Measurements from ENCODE around the gene MYO18B.

Gene MYO18B, protein sequence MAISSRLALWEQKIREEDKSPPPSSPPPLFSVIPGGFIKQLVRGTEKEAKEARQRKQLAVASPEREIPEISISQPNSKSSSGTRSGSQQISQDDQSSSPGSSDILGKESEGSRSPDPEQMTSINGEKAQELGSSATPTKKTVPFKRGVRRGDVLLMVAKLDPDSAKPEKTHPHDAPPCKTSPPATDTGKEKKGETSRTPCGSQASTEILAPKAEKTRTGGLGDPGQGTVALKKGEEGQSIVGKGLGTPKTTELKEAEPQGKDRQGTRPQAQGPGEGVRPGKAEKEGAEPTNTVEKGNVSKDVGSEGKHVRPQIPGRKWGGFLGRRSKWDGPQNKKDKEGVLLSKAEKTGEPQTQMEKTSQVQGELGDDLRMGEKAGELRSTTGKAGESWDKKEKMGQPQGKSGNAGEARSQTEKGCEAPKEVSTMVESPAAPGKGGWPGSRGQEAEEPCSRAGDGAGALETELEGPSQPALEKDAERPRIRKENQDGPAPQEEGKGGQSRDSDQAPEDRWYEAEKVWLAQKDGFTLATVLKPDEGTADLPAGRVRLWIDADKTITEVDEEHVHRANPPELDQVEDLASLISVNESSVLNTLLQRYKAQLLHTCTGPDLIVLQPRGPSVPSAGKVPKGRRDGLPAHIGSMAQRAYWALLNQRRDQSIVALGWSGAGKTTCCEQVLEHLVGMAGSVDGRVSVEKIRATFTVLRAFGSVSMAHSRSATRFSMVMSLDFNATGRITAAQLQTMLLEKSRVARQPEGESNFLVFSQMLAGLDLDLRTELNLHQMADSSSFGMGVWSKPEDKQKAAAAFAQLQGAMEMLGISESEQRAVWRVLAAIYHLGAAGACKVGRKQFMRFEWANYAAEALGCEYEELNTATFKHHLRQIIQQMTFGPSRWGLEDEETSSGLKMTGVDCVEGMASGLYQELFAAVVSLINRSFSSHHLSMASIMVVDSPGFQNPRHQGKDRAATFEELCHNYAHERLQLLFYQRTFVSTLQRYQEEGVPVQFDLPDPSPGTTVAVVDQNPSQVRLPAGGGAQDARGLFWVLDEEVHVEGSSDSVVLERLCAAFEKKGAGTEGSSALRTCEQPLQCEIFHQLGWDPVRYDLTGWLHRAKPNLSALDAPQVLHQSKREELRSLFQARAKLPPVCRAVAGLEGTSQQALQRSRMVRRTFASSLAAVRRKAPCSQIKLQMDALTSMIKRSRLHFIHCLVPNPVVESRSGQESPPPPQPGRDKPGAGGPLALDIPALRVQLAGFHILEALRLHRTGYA (N-terminal part only)

DNA sequence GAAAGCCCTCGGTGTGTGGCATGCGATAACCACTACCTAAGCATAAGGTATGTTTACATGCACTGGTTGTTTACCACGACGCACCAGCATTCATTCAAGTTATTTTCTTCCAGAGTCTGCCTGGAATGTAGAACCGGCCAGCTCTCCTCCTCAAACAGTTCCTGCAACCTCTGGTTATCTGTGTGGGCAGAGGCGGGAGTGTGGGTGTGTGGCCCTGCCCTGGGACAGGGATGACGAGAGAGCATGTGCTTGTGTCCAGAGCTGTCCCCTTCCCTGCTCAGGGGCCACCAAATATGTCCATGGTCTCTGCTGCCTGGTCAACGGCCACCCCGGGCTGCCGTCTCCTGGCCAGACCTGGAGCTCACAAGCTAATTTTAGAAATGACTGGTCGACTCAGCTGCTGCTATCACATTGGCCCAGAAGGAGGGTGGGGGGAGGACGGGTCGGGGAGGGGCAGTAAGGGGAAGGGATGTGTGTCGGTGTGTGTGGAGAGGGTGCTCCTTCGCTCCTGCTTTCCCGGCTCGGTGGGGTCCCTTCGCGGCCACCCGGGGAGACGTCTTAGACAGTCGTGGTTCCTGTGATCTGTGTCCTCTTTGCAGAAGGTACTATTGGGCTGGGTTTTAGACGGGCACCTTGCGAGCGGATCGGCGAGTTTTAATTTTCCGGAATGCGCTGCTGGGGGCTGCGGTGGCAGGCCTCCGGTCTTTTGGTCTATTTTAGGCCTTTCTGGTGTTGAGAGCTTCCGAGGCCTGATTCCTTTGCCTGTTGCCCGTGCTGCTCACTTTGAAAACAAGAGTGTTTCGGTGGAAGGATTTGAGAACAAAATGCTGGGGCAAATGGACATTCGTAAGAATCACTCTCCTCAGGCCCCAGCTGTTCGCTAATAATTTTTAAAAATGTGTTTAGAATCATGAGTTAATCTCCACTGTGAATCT, at the start of gene MYO18B:
MYO18B (plus strand) TSS at position 497 of the 935 bp plus-strand sequence. CDS start 18,905 bp downstream, outside the sequence.
- H3K4me1 Mint-ChIP-seq (ENCODE audit: low read depth), result peaks cover 33% of the 10 kb centered on the region
- H3K9me3 Mint-ChIP-seq, result no peaks in the 10 kb centered on the region
- H3K36me3 Mint-ChIP-seq (ENCODE audit: low read depth), result no peaks in the 10 kb centered on the region
- peaks cover 3% of the 10 kb centered on the region for H3K27me3 Mint-ChIP-seq
- H3K27ac Mint-ChIP-seq, result no peak within 1 kb of the TSS
- H3K4me3 Mint-ChIP-seq, result no peak within 1 kb of the TSS

DNA sequence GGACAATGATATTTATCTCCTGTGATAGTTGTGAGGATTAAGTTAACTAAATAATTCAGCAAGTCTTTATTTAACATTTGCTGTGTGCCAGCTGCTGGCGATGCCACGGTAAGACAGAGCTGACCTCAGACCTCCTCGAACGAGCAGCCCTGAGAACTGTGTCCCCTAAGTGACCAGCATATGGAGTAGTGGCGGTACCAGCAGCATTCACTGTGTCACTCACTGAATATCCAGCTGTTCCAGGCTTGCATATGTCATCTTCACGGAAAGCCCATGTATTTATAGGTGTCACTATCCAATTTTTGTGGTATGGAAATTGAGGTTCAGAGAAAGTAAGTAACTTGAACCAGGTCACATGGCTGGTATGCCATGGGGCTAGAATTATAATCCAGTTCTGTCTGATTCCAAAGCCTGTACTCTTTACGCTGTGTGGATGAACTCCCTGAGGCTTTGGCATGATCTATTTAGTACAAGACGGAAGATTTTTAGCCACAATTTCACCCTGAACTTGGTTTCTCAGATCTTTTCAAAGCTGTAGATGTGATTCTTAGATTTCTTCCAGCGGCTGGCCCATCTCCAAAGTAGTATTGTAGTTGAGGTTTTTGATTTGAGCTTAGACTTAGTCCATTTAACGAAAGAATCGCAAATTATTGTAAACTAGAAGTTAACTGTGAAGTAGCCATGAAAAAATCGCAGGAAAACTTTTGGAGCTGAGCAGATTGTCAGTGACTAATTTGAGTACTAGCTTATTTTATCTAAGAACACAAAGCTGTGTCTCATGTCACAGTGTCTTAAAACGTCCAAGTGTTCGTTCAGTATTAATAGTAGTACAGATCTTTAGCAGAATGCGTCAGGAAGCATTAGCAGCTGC, 49.4 kb upstream of the MYO18B start:
- H3K4me1 Mint-ChIP-seq (ENCODE audit: low read depth), result no peaks in the 10 kb centered on the region
- H3K4me3 Mint-ChIP-seq, result no peak overlapping the region
- no peak overlapping the region for H3K27ac Mint-ChIP-seq
- H3K36me3 Mint-ChIP-seq (ENCODE audit: low read depth), result peaks cover 19% of the 10 kb centered on the region
- H3K9me3 Mint-ChIP-seq, result no peaks in the 10 kb centered on the region
- no peaks in the 10 kb centered on the region for H3K27me3 Mint-ChIP-seq

DNA sequence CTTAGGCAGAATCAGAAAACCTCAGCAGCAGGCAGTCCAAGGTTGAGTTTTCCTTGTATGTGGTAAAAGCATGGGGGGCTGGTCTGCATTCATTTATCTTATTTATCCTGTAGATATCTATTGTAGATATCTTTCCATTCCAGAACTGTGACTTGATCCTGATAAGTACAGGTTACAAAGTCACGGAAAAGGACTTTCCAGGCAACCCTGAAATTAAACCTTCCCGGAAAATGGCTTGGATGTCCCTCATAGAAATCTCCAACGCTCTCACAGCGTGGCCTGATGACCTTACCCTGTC, 48.8 kb upstream of the MYO18B start:
- Mint-ChIP-seq H3K9me3 (no peaks in the 10 kb centered on the region), H3K4me3 (no peak overlapping the region), H3K36me3 (ENCODE audit: low read depth) (peaks cover 19% of the 10 kb centered on the region), H3K27ac (no peak overlapping the region), H3K4me1 (ENCODE audit: low read depth) (no peaks in the 10 kb centered on the region), H3K27me3 (no peaks in the 10 kb centered on the region)

DNA sequence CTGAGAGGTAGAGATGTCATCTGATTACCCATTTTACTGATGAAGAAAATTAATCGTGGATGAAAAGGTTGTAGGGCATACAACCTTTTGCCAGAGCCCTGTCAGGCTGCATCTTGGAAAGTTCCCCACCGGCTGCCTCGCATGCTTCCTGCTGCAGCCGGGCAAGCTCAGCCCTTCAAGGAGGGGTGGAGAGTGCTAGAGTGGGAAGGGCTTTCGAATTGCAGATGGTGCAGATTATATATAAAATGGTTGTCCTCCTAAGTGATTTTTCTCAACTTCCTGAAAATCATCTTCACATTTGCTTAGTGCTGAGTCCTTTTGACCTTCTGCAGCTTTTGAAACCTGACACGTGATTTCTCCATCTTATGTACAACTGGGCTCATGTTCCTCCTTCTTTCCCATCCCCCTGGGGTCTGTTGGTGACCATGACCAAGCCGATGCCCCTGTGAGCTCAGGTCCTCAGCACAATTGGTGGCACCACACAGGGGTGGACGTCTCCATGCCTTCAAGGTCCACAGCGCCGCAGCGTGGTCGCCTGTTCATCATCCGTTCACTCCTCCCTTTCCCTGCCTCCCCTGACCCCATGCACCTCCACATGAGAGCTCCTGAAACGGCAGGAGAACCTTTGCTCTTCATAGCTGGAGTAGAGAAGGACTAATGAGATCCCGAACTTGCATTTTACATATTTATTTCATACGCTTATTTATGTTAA, 47.6 kb upstream of the MYO18B start:
- Mint-ChIP-seq H3K36me3 (ENCODE audit: low read depth) (peaks cover 19% of the 10 kb centered on the region), H3K27ac (no peak overlapping the region), H3K9me3 (no peaks in the 10 kb centered on the region), H3K4me1 (ENCODE audit: low read depth) (no peaks in the 10 kb centered on the region), H3K27me3 (no peaks in the 10 kb centered on the region), H3K4me3 (no peak overlapping the region)

DNA sequence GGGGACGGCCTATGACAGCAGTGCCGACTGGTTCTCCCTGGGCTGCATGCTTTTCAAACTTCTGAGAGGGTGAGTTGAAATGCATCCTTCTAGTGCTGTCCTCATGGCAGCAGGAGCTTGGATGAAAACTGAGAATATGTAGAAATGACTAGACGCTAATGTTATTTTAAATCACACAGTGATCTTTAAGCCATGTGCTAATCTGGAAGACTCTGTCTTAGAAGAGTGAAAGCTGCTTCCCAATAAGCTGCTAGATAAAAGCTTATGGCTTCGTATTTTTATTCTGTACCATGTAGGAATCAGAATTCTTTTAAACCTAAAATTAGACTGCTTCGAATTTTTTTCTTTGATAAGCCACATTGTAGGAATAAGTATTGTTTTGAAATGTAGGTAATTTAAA, 46.8 kb upstream of the MYO18B start:
- Mint-ChIP-seq H3K27me3 (no peaks in the 10 kb centered on the region), H3K36me3 (ENCODE audit: low read depth) (peaks cover 20% of the 10 kb centered on the region), H3K27ac (no peak overlapping the region), H3K4me3 (no peak overlapping the region), H3K4me1 (ENCODE audit: low read depth) (no peaks in the 10 kb centered on the region), H3K9me3 (no peaks in the 10 kb centered on the region)

DNA sequence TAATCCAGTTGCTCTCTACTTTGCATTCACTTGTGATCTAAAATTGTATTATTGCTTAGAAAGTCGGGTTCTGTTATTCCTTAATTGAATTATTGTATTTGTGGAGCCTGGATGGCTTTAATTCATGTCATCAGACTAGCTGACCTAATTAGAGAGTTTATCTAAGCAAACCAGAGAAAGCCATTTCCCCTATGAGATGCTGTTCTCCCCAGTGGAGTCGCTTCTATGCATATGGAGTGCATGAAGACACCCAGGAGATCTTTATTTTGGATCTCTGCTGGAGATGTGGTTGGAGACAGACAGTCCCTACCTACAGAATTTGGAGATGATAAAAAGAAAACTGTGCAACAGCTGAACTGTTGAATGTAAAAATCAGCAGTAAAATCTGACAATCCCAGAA, 45.2 kb upstream of the MYO18B start:
- Mint-ChIP-seq H3K9me3 (no peaks in the 10 kb centered on the region), H3K4me3 (no peak overlapping the region), H3K27ac (no peak overlapping the region), H3K27me3 (no peaks in the 10 kb centered on the region), H3K4me1 (ENCODE audit: low read depth) (no peaks in the 10 kb centered on the region), H3K36me3 (ENCODE audit: low read depth) (peaks cover 20% of the 10 kb centered on the region)

DNA sequence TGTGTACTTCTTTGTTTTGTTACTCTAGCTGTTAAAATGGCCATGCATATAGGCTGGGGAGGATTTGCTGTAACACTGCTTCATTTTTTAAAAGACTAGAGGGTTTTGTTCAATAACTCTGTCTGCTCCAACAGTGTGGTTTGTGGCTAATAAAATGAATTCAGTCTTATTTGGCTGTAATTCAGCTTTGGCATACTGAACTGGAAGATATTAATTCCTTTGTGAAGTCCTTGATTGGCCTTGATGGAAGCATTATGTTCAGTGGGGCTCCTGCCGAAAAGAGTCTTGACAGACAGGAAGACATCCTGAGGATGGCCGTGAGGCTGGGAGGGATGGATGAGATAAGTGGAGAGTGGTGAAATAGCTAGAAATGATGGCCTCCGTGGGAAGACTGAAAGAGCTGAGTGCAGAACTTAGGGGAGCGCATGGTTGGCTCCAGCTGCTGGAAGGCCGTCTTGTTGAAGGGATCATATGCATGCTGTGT, 44.8 kb upstream of the MYO18B start:
- no peaks in the 10 kb centered on the region for H3K9me3 Mint-ChIP-seq
- H3K4me3 Mint-ChIP-seq, result no peak overlapping the region
- H3K4me1 Mint-ChIP-seq (ENCODE audit: low read depth), result no peaks in the 10 kb centered on the region
- no peaks in the 10 kb centered on the region for H3K27me3 Mint-ChIP-seq
- peaks cover 20% of the 10 kb centered on the region for H3K36me3 Mint-ChIP-seq (ENCODE audit: low read depth)
- H3K27ac Mint-ChIP-seq, result no peak overlapping the region

DNA sequence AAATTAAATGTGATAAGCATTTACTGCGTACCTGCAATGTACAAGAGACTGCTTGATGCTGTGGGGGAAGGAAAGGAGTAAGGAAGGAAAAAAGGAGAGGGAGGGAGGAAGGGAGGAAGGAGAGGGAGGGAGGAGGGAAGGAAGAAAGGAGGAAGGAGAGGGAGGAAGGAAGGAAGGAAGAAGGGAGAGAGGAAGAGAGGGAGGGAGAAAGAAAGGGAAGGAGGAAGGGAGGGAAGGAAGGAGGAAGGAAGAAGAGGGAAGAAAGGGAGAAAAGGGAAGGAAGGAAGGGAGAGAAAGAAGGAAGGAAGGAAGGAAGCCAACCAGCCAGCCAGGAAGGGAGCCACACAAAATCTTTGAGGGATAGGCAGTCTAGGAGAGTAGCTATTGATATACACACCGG, 44.0 kb upstream of the MYO18B start:
- peaks cover 20% of the 10 kb centered on the region for H3K36me3 Mint-ChIP-seq (ENCODE audit: low read depth)

DNA sequence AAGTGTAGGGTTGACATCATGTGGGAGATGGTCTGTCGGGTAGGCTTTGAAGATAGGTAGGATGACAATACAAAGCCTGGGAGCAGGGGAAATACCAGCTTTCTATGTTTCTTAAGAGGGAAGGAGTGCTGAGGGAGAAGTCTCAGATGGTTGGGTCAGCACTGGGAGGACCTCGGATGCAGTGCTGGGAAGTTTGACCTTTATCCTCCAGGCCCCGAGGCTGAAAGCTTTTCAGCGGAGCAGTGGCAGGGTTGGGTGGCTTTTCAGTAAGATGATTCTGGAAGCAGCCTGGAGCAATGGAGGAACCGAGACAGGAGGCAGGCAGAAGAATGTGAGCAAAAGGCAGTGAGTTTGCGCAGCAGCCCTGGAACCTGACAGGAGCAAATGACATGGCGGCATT, 43.5 kb upstream of the MYO18B start:
- peaks cover 10% of the 10 kb centered on the region for H3K4me1 Mint-ChIP-seq (ENCODE audit: low read depth)

More for the DNA sequence above, 44.0 kb upstream of the MYO18B start:
- no peaks in the 10 kb centered on the region for H3K9me3 Mint-ChIP-seq
- no peaks in the 10 kb centered on the region for H3K27me3 Mint-ChIP-seq
- no peak overlapping the region for H3K27ac Mint-ChIP-seq
- H3K4me3 Mint-ChIP-seq, result no peak overlapping the region
- H3K4me1 Mint-ChIP-seq (ENCODE audit: low read depth), result peaks cover 6% of the 10 kb centered on the region

DNA sequence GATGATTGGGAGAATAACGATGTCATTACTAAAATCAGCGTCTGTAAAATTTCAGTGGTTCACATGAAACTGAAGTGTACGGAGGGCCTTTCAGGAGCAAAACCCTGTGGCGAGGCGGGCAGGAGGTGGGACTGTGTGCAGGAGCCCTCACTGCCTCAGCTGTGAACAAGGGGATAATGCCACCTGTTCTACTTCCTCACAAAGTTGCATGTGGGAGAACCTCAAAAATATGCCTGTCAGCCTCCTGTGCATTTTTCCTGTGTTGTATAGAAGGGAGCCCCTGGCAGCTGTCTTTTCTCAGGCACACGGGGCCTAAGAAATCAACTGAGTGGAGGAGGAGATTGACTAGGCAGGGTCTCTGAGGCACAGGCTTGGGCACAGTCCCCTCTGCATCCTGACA, 43.0 kb upstream of the MYO18B start:
- no peaks in the 10 kb centered on the region for H3K27me3 Mint-ChIP-seq
- no peak overlapping the region for H3K4me3 Mint-ChIP-seq
- no peak overlapping the region for H3K27ac Mint-ChIP-seq
- H3K9me3 Mint-ChIP-seq, result no peaks in the 10 kb centered on the region
- peaks cover 10% of the 10 kb centered on the region for H3K4me1 Mint-ChIP-seq (ENCODE audit: low read depth)
- H3K36me3 Mint-ChIP-seq (ENCODE audit: low read depth), result peaks cover 24% of the 10 kb centered on the region

More for the DNA sequence above, 43.5 kb upstream of the MYO18B start:
- H3K9me3 Mint-ChIP-seq, result no peaks in the 10 kb centered on the region
- no peak overlapping the region for H3K4me3 Mint-ChIP-seq
- H3K27ac Mint-ChIP-seq, result no peak overlapping the region
- peaks cover 20% of the 10 kb centered on the region for H3K36me3 Mint-ChIP-seq (ENCODE audit: low read depth)
- no peaks in the 10 kb centered on the region for H3K27me3 Mint-ChIP-seq

DNA sequence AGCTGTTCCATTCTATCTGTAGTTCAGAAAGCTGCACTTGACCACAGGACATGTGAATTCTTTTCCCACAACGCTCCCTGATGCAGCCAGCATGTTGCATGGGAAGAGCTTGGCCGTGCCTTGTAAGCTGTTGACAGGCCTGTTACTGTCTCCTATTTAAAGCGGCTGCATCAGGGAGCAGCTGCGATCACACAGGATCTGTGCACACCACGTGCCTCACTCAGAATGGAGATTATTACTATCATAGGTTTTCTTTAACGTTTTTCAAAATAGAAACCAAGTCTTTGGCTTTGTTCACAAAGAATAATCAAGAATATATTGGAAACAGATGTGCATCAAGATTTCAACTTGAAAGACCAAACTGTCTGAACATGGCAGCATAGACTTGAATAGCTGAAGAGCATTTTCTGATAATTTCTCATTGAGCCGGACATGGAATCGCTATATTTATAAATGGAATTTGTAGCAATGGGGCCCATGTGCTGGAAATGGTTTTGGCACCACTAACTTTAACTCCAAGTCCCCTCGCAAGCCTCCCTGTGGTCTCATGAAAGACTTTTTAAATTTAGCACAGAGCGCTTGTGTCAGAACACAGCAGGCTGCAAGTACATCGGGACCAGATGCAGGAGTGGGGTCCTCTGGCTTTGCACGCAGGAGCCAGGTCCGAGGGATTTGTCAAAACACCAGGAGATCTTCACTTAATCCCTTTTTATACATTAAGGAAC, 40.8 kb upstream of the MYO18B start:
- peaks cover 10% of the 10 kb centered on the region for H3K4me1 Mint-ChIP-seq (ENCODE audit: low read depth)
- peaks cover 26% of the 10 kb centered on the region for H3K36me3 Mint-ChIP-seq (ENCODE audit: low read depth)
- no peak overlapping the region for H3K27ac Mint-ChIP-seq
- no peaks in the 10 kb centered on the region for H3K27me3 Mint-ChIP-seq
- H3K9me3 Mint-ChIP-seq, result no peaks in the 10 kb centered on the region
- H3K4me3 Mint-ChIP-seq, result no peak overlapping the region

DNA sequence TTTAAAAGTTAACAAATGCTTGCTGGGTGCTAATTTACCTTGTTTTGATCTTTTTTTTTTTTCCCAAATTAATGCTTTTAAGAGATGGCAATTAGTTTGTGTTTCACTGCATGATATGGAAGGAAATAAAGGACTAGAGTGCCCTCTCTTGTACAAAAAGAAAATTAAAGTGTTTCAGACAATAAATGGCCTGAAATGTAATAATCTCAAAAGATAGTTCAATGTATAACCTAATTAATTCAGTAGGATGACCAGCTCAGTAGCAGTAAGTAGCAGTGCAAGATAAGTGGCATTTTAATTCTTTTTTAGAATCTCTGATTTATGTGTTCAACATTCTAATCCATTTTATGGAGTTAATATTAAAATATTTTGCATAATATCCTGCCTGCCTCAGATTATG, 39.9 kb upstream of the MYO18B start:
- H3K4me1 Mint-ChIP-seq (ENCODE audit: low read depth), result peaks cover 10% of the 10 kb centered on the region
- no peak overlapping the region for H3K27ac Mint-ChIP-seq
- H3K4me3 Mint-ChIP-seq, result no peak overlapping the region
- no peaks in the 10 kb centered on the region for H3K9me3 Mint-ChIP-seq
- H3K36me3 Mint-ChIP-seq (ENCODE audit: low read depth), result peaks cover 24% of the 10 kb centered on the region
- no peaks in the 10 kb centered on the region for H3K27me3 Mint-ChIP-seq
